Esophagus muscularis mucosa (tissue), 3 donors: ENCODE measurements around the gene NUPR1.

Source experiments
- POLR2A ChIP-seq: fragments of 450-650 bp; IDR thresholded peaks from one replicate; pipeline ENCODE4 v1.6.1; 2017; ENCODE audit warnings: antibody characterized with exemption, moderate library complexity, mild to moderate bottlenecking, low read depth
- TF ChIP-seq, protein P1 (sequence below), 3 experiments: fragments of 200-600 bp in 2 of 3; fragments of 450-650 bp in 1 of 3; sonication (generic) in 2 of 3; IDR thresholded peaks; one replicate each; pipeline ENCODE4 v1.5.1; 2017 to 2019; ENCODE audit warnings: antibody characterized with exemption in 3 of 3, mild to moderate bottlenecking in 2 of 3, moderate library complexity in 1 of 3

DNA sequence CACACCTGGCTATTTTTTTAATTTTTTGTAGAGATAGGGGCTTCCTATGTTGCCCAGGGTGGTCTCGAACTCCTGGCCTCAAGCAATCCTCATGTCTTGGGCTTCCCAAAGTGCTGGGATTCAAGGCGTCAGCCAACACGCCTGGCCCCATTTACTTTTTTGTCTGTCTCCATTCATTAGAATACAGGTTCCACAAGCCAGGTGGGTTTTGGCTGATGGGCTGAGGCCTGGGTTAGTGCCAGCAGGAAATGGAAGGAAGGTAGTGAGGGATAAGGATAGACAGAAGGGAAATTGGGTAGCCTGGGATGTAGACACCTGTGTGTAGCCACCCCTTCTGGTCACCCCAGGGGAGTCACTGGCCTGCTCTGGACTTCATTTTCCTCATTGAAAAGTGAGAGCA is 27.7 kb downstream of the NUPR1 start:
- TF ChIP-seq POLR2A: no peak
- TF ChIP-seq, protein P1, sequence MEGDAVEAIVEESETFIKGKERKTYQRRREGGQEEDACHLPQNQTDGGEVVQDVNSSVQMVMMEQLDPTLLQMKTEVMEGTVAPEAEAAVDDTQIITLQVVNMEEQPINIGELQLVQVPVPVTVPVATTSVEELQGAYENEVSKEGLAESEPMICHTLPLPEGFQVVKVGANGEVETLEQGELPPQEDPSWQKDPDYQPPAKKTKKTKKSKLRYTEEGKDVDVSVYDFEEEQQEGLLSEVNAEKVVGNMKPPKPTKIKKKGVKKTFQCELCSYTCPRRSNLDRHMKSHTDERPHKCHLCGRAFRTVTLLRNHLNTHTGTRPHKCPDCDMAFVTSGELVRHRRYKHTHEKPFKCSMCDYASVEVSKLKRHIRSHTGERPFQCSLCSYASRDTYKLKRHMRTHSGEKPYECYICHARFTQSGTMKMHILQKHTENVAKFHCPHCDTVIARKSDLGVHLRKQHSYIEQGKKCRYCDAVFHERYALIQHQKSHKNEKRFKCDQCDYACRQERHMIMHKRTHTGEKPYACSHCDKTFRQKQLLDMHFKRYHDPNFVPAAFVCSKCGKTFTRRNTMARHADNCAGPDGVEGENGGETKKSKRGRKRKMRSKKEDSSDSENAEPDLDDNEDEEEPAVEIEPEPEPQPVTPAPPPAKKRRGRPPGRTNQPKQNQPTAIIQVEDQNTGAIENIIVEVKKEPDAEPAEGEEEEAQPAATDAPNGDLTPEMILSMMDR (IDR thresholded peaks at IDR 0.05): no peak
